Measurements from ENCODE around the gene CCDC3.

Gene CCDC3

DNA sequence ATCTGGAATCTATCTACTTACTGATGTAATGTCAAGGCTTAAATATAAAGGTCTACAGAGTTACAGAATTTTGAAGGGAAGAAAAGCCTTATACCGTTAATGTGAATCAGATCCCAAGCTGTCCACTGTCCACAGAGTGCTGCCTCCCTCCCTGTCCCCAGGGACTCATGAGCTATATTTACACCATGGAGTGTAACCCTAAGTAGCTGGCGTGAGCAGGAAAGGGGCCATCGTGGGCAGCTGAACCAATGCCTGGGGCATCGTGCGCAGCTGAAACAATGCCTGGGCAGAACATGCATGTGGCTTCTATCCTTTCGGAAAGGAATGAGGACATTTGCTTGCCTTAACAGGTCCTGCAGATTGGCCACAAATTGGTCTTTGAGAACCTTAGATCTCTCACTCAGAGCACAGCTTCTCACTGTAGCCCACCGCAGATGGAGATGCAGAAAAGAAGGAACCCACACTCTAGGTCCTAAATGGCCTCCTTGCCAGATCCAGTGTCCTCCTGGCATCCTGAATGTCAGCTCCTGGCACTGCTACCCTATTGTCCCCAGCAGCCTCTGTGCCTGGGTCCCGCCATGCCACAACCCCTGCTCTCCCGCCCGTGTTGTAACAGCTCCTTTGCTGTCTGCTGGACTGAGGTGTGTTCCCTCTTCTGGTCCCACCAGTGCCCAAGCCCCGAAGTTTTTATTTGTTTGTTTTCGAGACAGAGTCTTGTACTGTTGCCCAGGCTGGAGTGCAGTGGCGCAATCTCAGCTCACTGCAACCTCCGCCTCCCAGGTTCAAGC is 30.3 kb downstream of the CCDC3 start:
- TF ChIP-seq, protein P1, sequence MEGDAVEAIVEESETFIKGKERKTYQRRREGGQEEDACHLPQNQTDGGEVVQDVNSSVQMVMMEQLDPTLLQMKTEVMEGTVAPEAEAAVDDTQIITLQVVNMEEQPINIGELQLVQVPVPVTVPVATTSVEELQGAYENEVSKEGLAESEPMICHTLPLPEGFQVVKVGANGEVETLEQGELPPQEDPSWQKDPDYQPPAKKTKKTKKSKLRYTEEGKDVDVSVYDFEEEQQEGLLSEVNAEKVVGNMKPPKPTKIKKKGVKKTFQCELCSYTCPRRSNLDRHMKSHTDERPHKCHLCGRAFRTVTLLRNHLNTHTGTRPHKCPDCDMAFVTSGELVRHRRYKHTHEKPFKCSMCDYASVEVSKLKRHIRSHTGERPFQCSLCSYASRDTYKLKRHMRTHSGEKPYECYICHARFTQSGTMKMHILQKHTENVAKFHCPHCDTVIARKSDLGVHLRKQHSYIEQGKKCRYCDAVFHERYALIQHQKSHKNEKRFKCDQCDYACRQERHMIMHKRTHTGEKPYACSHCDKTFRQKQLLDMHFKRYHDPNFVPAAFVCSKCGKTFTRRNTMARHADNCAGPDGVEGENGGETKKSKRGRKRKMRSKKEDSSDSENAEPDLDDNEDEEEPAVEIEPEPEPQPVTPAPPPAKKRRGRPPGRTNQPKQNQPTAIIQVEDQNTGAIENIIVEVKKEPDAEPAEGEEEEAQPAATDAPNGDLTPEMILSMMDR (IDR thresholded peaks at IDR 0.05): no peak
- no peaks in the 10 kb centered on the region for H3K36me3 ChIP-seq
- H3K27ac ChIP-seq: peak overlapping the region; percentile 75 to 77
- peak; percentile 36 to 83 for DNase-seq
- no peaks in the 10 kb centered on the region for H3K27me3 ChIP-seq
- H3K4me1 ChIP-seq: peaks cover 0 to 69% (median 33%) of the 10 kb centered on the region in 4 donors
- no peak overlapping the region for H3K4me3 ChIP-seq
- intact Hi-C loops (cut with DNase I; ENCODE audit: low total_unique reads): no loop called here
- peaks cover 0 to 6% (median 3%) of the 10 kb centered on the region in 3 donors for H3K9me3 ChIP-seq

GRCh38 chr10:12969951-12970350 is 31.6 kb downstream of the CCDC3 start:
- H3K36me3 ChIP-seq: no peaks in the 10 kb centered on the region
- H3K9me3 ChIP-seq: peaks cover 0 to 6% (median 3%) of the 10 kb centered on the region in 3 donors
- peaks cover 0 to 69% (median 29%) of the 10 kb centered on the region in 4 donors for H3K4me1 ChIP-seq
- H3K4me3 ChIP-seq: no peak overlapping the region
- DNase-seq: no peak
- no peaks in the 10 kb centered on the region for H3K27me3 ChIP-seq
- TF ChIP-seq, protein P1 (IDR thresholded peaks at IDR 0.05): no peak
- peak overlapping the region; percentile 75 to 77 for H3K27ac ChIP-seq
- intact Hi-C loops (cut with DNase I; ENCODE audit: low total_unique reads): no loop called here

DNA sequence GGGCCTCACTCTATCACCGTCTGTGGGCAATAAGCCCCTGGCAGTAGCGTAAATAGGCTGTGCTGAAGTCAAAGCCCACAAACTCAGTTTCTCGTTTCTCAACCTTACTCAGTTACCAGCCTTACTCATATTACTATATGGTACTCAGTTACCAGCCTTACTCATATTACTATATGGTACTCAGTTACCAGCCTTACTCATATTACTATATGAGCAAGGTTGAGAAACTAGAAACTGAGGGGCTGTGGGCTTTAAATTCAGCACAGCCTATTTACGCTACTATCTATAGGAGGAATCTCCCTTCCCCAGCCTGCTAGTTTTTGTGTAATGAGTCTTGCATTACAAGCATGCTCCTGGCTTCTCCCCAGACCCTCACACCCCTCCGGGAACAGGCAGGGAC is 35.4 kb downstream of the CCDC3 start:
- peak overlapping the region; percentile 13 to 84 for H3K27ac ChIP-seq
- TF ChIP-seq, protein P1 (IDR thresholded peaks at IDR 0.05): no peak
- H3K4me3 ChIP-seq: no peak overlapping the region
- H3K4me1 ChIP-seq: peaks cover 0 to 61% (median 33%) of the 10 kb centered on the region in 4 donors
- intact Hi-C loops (cut with DNase I; ENCODE audit: low total_unique reads): no loop called here
- no peaks in the 10 kb centered on the region for H3K36me3 ChIP-seq
- H3K9me3 ChIP-seq: peaks cover 0 to 6% (median 3%) of the 10 kb centered on the region in 3 donors
- no peaks in the 10 kb centered on the region for H3K27me3 ChIP-seq
- no peak for DNase-seq

DNA sequence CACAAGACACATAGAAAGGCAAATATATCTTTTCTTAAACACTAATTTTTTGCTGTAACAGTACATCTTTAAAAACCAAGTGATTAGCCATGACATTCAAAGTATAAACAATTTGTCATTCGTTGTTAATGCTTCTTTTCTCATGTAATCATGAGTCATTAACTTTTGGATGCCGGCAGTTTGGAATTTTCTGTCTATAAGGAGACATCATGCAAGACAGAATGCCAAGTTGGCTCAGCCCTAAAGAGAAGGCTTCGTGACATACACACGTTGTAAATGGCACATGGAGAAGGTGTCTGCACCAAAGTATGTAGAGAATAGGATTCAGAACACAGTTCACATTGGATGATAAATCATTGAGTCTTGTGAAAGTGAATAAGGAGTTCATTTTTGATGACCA is 35.9 kb downstream of the CCDC3 start:
- DNase-seq: no peak
- intact Hi-C loops (cut with DNase I; ENCODE audit: low total_unique reads): no loop called here
- H3K4me1 ChIP-seq: peaks cover 0 to 61% (median 35%) of the 10 kb centered on the region in 4 donors
- H3K4me3 ChIP-seq: no peak overlapping the region
- TF ChIP-seq, protein P1 (IDR thresholded peaks at IDR 0.05): no peak
- H3K27me3 ChIP-seq: no peaks in the 10 kb centered on the region
- H3K9me3 ChIP-seq: peaks cover 0 to 6% (median 3%) of the 10 kb centered on the region in 3 donors
- H3K36me3 ChIP-seq: no peaks in the 10 kb centered on the region
- H3K27ac ChIP-seq: peak overlapping the region; percentile 13 to 84

GRCh38 chr10:12962556-12962955 is 39.0 kb downstream of the CCDC3 start:
- TF ChIP-seq, protein P1 (IDR thresholded peaks at IDR 0.05): no peak
- no peak for DNase-seq
- H3K9me3 ChIP-seq: peaks cover 0 to 3% (median 3%) of the 10 kb centered on the region in 3 donors
- H3K27ac ChIP-seq: peak overlapping the region; percentile 80 to 84
- intact Hi-C loops (cut with DNase I; ENCODE audit: low total_unique reads): no loop called here
- no peak overlapping the region for H3K4me3 ChIP-seq
- no peaks in the 10 kb centered on the region for H3K36me3 ChIP-seq
- H3K27me3 ChIP-seq: no peaks in the 10 kb centered on the region
- H3K4me1 ChIP-seq: peaks cover 0 to 74% (median 42%) of the 10 kb centered on the region in 4 donors
